Measurements from ENCODE around the gene SLC35E2B.
"Not testable (repeated sequence)": the region's sequence is repeated elsewhere in the genome, so short reads cannot be mapped to it uniquely, and the experiment has no call there.

DNA sequence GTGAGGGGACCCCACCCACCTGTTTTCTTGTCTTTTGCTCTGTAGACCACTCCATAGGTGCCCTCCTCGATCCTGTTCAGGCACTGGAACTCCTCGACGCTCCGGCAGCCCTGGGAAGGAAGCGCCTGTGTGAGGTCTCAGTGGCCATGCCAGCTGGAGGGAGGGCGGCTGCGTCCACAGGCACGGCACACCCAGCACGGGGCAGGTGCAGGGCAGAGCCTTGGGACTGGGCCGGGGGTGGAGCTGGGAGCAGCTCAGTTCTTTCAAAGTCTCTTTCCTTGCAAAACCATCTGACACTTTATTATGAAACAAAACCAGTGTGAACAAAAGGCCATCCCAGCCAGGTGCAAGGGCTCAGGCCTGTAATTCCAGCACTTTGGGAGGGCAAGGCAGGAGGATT is 13.0 kb upstream of the SLC35E2B start:
- not testable (repeated sequence) for TF ChIP-seq POLR2AphosphoS5 (IDR thresholded peaks at IDR 0.05; ENCODE audit: borderline replicate concordance, low read depth, low read length); EZH2 (IDR thresholded peaks at IDR 0.05); FOXP2 (optimal IDR thresholded peaks at IDR 0.05; ENCODE audit: control extremely low read depth, extremely low read length, insufficient read depth)

Data from SK-N-MC (cell line).